GM12875 (cell line): ENCODE data around the gene FAM43A.

ENCODE experiments used
- H3K4me3 ChIP-seq: one replicate; pipeline ENCODE4 v1.5.1; 2011; ENCODE audit warnings: low read depth, low read length, control low read depth
- CTCF ChIP-seq: IDR thresholded peaks from 2 replicates; pipeline ENCODE4 v1.5.1; 2011; ENCODE audit warnings: low read depth, mild to moderate bottlenecking, control low read depth, inconsistent platforms, low read length, moderate library complexity, borderline replicate concordance; ENCODE audit not compliant: insufficient read depth

The FAM43A gene

GRCh38 chr3:194705761-194706160, 20.1 kb downstream of the FAM43A start:
- H3K4me3 ChIP-seq = no peak overlapping the region
- TF ChIP-seq CTCF = no peak

GRCh38 chr3:194707147-194707540, 21.5 kb downstream of the FAM43A start:
- no peak overlapping the region for H3K4me3 ChIP-seq
- no peak for TF ChIP-seq CTCF

- TF ChIP-seq CTCF = no peak
Observed at GRCh38 chr3:194711286-194711685, 25.6 kb downstream of the FAM43A start.

GRCh38 chr3:194711913-194712312, 26.2 kb downstream of the FAM43A start:
- no peak for TF ChIP-seq CTCF
- no peak overlapping the region for H3K4me3 ChIP-seq

More at GRCh38 chr3:194711286-194711685, 25.6 kb downstream of the FAM43A start:
- no peak overlapping the region for H3K4me3 ChIP-seq

GRCh38 chr3:194713299-194714136, 27.8 kb downstream of the FAM43A start:
- TF ChIP-seq CTCF = no peak
- no peak overlapping the region for H3K4me3 ChIP-seq

- TF ChIP-seq CTCF = no peak
- no peak overlapping the region for H3K4me3 ChIP-seq
Observed at GRCh38 chr3:194714137-194714455, 28.4 kb downstream of the FAM43A start.

GRCh38 chr3:194714564-194714963, 28.9 kb downstream of the FAM43A start:
- no peak overlapping the region for H3K4me3 ChIP-seq
- TF ChIP-seq CTCF = no peak
